Vagina (tissue), 2 donors: Measurements from ENCODE around the gene ADAD1.

Experiments
- CTCF ChIP-seq, 3 experiments: fragments of 450-650 bp in 2 of 3; fragments of 200-600 bp in 1 of 3; sonication (generic) in 1 of 3; IDR thresholded peaks; one replicate each; pipeline ENCODE4 v1.5.1; 2017 to 2019; ENCODE audit warnings: antibody characterized with exemption in 3 of 3, mild to moderate bottlenecking in 2 of 3, moderate library complexity in 2 of 3
- POLR2A ChIP-seq, 2 donors: fragments of 450-650 bp; IDR thresholded peaks; one replicate each; pipeline ENCODE4 v1.6.1; 2017; ENCODE audit warnings: antibody characterized with exemption in 2 of 2, mild to moderate bottlenecking in 2 of 2, moderate library complexity in 2 of 2
- POLR2AphosphoS5 ChIP-seq, 2 donors: sonication (generic); formaldehyde crosslinking; IDR thresholded peaks; one replicate each; pipeline ENCODE4 v1.9.0; 2017; ENCODE audit warnings: antibody characterized with exemption in 2 of 2, mild to moderate bottlenecking in 2 of 2, low read depth in 1 of 2; ENCODE audit not compliant: insufficient read depth in 1 of 2

GRCh38 chr4:122383341-122383740, 4.5 kb downstream of the ADAD1 start:
- TF ChIP-seq POLR2AphosphoS5 (IDR thresholded peaks at IDR 0.05; ENCODE audit: insufficient read depth in 1 of 2, low read depth in 1 of 2) (no peak), CTCF (IDR thresholded peaks at IDR 0.05) (no peak), POLR2A (IDR thresholded peaks at IDR 0.05) (no peak)
